Measurements from ENCODE around the gene NDNF.
A peak's percentile ranks its signal among the peaks of the same experiment; 100 is the strongest.

The NDNF gene

GRCh38 chr4:121011138-121011537, 61.2 kb downstream of the NDNF start:
- no peak for DNase-seq

- DNase-seq = no peak
These were observed 62.5 kb downstream of the NDNF start for GRCh38 chr4:121009578-121010478.

GRCh38 chr4:121007660-121008059, 64.7 kb downstream of the NDNF start:
- no peak for DNase-seq

DNA sequence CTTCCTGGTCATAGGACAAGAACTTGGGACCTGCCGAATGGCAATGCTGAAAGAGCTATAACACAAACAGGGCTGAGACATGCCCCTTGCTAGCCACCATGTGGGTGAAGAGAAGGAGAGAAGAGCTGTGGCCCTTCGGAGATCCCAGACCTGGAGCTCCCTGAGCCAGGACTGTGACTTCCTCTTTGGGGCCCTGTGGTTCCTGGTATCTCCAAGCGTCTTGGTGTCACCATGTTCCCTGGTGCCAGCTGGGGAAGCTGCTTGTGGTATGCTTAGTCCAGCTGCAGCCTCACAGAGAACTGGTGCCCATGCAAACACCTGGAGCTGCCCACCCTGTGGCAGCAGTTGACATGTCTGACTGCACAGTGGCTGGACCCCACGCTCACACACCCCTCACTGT, 68.5 kb downstream of the NDNF start:
- DNase-seq = no peak

DNA sequence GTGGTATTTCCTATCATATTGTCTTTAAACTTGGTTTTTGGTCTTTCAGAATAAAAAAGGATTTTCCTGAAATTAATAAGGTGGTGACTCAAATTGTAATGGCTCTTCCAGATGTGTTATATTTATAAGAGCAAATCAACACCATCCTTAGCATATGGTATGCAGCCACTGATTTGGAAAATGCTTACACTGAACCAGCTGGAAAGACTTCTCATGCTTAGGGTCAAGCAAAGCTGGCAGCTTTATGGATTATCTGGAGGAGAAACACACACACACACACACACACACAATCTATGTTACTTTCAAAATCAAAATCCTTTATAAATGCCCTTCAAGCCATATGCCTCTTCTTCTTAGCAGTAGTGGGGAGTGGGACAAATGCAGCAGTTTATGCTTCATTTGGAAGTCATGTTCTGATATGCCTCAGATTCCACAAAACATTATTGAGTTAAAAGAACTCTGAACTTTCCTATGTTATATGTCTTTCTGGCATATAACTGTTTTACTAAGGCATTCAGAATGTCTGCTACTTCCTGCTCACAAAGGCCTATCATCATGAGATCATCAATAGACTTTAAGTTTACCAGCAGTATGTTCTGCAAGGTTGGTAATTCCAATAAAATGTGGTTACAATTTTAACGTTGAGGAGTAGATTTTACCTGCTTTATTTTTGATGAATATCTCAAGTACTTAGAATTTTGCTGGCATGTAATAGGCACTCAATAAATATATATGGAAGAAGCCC, 76.9 kb downstream of the NDNF start:
- peak; percentile 39 for DNase-seq

- no peak for DNase-seq
These were observed 77.8 kb downstream of the NDNF start for GRCh38 chr4:120994521-120994920.

GRCh38 chr4:120991885-120992284, 80.5 kb downstream of the NDNF start:
- DNase-seq = no peak

DNA sequence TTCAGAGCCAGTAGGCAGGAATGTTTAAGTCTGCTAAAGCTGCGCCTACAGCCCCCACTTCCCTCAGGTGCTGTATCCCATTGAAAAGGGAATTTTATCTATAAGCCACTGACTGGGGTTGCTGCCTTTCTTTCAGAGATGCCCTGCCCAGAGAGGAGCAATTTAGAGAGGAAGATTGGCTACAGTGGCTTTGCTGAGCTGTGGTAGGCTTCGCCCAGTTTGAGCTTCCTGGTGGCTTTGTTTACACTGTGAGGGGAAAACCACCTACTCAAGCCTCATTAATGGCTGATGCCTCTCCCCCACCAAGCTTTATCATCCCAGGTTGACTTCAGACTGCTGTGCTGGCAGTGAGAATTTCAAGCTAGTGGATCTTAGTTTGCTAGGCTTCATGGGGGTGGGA, 82.1 kb downstream of the NDNF start:
- no peak for DNase-seq

Data from fibroblast of skin of right biceps (primary cell).